H1 (cell line): ENCODE results near the gene RPL18A. TPM values are rescaled to one million over a fixed set of nuclear protein-coding genes. Genes with fewer than 3 reads are reported as not detected.

Experiments
- CTCF ChIA-PET: fragments of 300-600 bp; sonication (Branson Sonifier 250); formaldehyde crosslinking; loops from one replicate; lab custom pipeline; 2021; ENCODE audit not compliant: partially characterized antibody; lab: Charles Lee
- POLR2A ChIA-PET: fragments of 300-600 bp; sonication (Branson Sonifier 250); formaldehyde crosslinking; loops from one replicate; lab custom pipeline; 2021; ENCODE audit warnings: inconsistent platforms; ENCODE audit not compliant: partially characterized antibody; lab: Charles Lee
- DNase-seq, 2 experiments: peaks; one replicate each; pipeline versions ENCODE4 v3.0.0 to v3.0.0-alpha.2; 2010 to 2022; ENCODE audit warnings: low spot score in 2 of 2, low read depth in 1 of 2, mixed read lengths in 1 of 2
- FAIRE-seq: peaks from 2 replicates; lab custom pipeline; 2011; peaks lifted over from hg19 to GRCh38; lab: Jason Lieb, UNC
- H2AFZ ChIP-seq: 2 replicates; pipeline ENCODE4 v1.8.1; 2012; ENCODE audit warnings: low read length, inconsistent platforms
- H2AK5ac ChIP-seq: 2 replicates; pipeline ENCODE4 v1.6.1; 2013; ENCODE audit warnings: low read depth, low read length
- H2BK120ac ChIP-seq: replicated peaks from 2 replicates; pipeline ENCODE3; 2013; ENCODE audit warnings: low read depth, low read length, inconsistent platforms
- H2BK12ac ChIP-seq: 2 replicates; pipeline ENCODE4 v1.6.1; 2013; ENCODE audit warnings: low read depth, low read length
- H2BK15ac ChIP-seq: 2 replicates; pipeline ENCODE4 v1.6.1; 2013; ENCODE audit warnings: low read length
- H2BK20ac ChIP-seq: 2 replicates; pipeline ENCODE4 v1.6.1; 2013; ENCODE audit warnings: low read length
- H2BK5ac ChIP-seq: 2 replicates; pipeline ENCODE4 v1.6.1; 2013; ENCODE audit warnings: low read depth, low read length
- H3K14ac ChIP-seq: 2 replicates; pipeline ENCODE4 v1.6.1; 2013; ENCODE audit warnings: inconsistent platforms; ENCODE audit not compliant: insufficient read length
- H3K18ac ChIP-seq: 2 replicates; pipeline ENCODE4 v1.6.1; 2013; ENCODE audit warnings: low read length; ENCODE audit errors: extremely low read depth
- H3K23ac ChIP-seq: 2 replicates; pipeline ENCODE4 v1.6.1; 2013; ENCODE audit warnings: inconsistent platforms; ENCODE audit not compliant: insufficient read length
- H3K23me2 ChIP-seq: 2 replicates; pipeline ENCODE4 v1.6.1; 2013; ENCODE audit warnings: low read depth, low read length
- H3K27ac ChIP-seq: 2 replicates; pipeline ENCODE4 v1.6.1; 2011; ENCODE audit warnings: low read depth, low read length, inconsistent platforms
- H3K27me3 ChIP-seq, 4 experiments: replicated peaks in 1 of 4; 1 replicate in 1 of 4; 2 replicates in 3 of 4; pipeline versions ENCODE4 v1.6.1 to v1.8.1; 2011 to 2013; ENCODE audit warnings: low read length in 3 of 4, mild to moderate bottlenecking in 3 of 4, inconsistent platforms in 2 of 4, mixed read lengths in 2 of 4, moderate library complexity in 1 of 4; ENCODE audit not compliant: control insufficient read depth in 3 of 4, insufficient read depth in 3 of 4; ENCODE audit errors: extremely low read depth in 1 of 4
- H3K36me3 ChIP-seq, 4 experiments: 2 replicates each; pipeline versions ENCODE4 v1.6.1 to v1.8.1; 2011 to 2013; ENCODE audit warnings: mild to moderate bottlenecking in 4 of 4, low read length in 3 of 4, moderate library complexity in 2 of 4, control low read depth in 1 of 4, inconsistent platforms in 1 of 4; ENCODE audit not compliant: insufficient read depth in 4 of 4, control insufficient read depth in 2 of 4
- H3K4ac ChIP-seq: replicated peaks from 2 replicates; pipeline ENCODE3; 2013; ENCODE audit warnings: low read length, low read depth, mixed read lengths, inconsistent platforms; ENCODE audit not compliant: insufficient read length
- H3K4me1 ChIP-seq, 4 experiments: replicated peaks in 1 of 4; 1 replicate in 1 of 4; 2 replicates in 3 of 4; pipeline versions ENCODE4 v1.6.1 to v1.8.1; 2011 to 2013; ENCODE audit warnings: low read length in 3 of 4, inconsistent platforms in 2 of 4, mixed read lengths in 1 of 4; ENCODE audit not compliant: insufficient read depth in 4 of 4, control insufficient read depth in 3 of 4
- H3K4me2 ChIP-seq, 2 experiments: 2 replicates each; pipeline versions ENCODE4 v1.6.1 to v1.8.1; 2011 to 2013; ENCODE audit warnings: low read depth in 2 of 2, low read length in 2 of 2, control low read depth in 1 of 2, inconsistent platforms in 1 of 2, mild to moderate bottlenecking in 1 of 2; ENCODE audit not compliant: insufficient read depth in 1 of 2
- H3K4me3 ChIP-seq, 4 experiments: fragments of 200-600, 300-600 bp in 1 of 4; sonication (generic), shearing (Covaris generic), sonication (Bioruptor Twin) in 1 of 4; 2 replicates each; pipeline versions ENCODE4 v1.5.1 to v1.8.1; 2011 to 2016; ENCODE audit warnings: low read length in 4 of 4, low read depth in 3 of 4, control low read depth in 2 of 4, inconsistent platforms in 2 of 4, mild to moderate bottlenecking in 2 of 4, mixed read lengths in 1 of 4, moderate library complexity in 1 of 4; ENCODE audit not compliant: insufficient read depth in 2 of 4; ENCODE audit errors: extremely low read depth in 1 of 4
- H3K56ac ChIP-seq: replicated peaks from 2 replicates; pipeline ENCODE3; 2013; ENCODE audit warnings: low read depth, mild to moderate bottlenecking, mixed read lengths, low read length, inconsistent platforms; ENCODE audit not compliant: insufficient read length
- H3K79me1 ChIP-seq: 2 replicates; pipeline ENCODE4 v1.6.1; 2013; ENCODE audit warnings: low read depth, low read length, control low read depth
- H3K79me2 ChIP-seq, 2 experiments: 2 replicates each; pipeline versions ENCODE4 v1.6.1 to v1.8.1; 2012 to 2013; ENCODE audit warnings: low read length in 2 of 2, mild to moderate bottlenecking in 2 of 2, inconsistent platforms in 1 of 2; ENCODE audit not compliant: insufficient read depth in 2 of 2, control insufficient read depth in 1 of 2
- H3K9ac ChIP-seq, 4 experiments: replicated peaks in 1 of 4; 1 replicate in 1 of 4; 2 replicates in 3 of 4; pipeline versions ENCODE4 v1.6.1 to v1.8.1; 2011 to 2013; ENCODE audit warnings: low read depth in 3 of 4, low read length in 3 of 4, control low read depth in 2 of 4, mild to moderate bottlenecking in 2 of 4, moderate library complexity in 2 of 4, inconsistent platforms in 1 of 4; ENCODE audit errors: extremely low read depth in 1 of 4
- H3K9me3 ChIP-seq, 2 experiments: 2 replicates each; pipeline versions ENCODE4 v1.6.1 to v1.8.1; 2012 to 2013; ENCODE audit warnings: mild to moderate bottlenecking in 2 of 2, moderate library complexity in 2 of 2, control low read depth in 1 of 2, inconsistent platforms in 1 of 2, low read depth in 1 of 2, low read length in 1 of 2, mixed read lengths in 1 of 2; ENCODE audit not compliant: insufficient read depth in 2 of 2
- H4K20me1 ChIP-seq, 2 experiments: replicated peaks in 1 of 2; 2 replicates each; pipeline versions ENCODE3 to v1.8.1; 2011 to 2013; ENCODE audit warnings: inconsistent platforms in 2 of 2, low read length in 2 of 2, mild to moderate bottlenecking in 1 of 2; ENCODE audit not compliant: insufficient read depth in 2 of 2, control insufficient read depth in 1 of 2
- H4K5ac ChIP-seq: 2 replicates; pipeline ENCODE4 v1.6.1; 2013; ENCODE audit warnings: low read length, low read depth, mixed read lengths, inconsistent platforms; ENCODE audit not compliant: insufficient read length
- H4K8ac ChIP-seq: 2 replicates; pipeline ENCODE4 v1.8.0; 2013; ENCODE audit warnings: mild to moderate bottlenecking, moderate library complexity, low read length, inconsistent platforms; ENCODE audit not compliant: insufficient read depth; ENCODE audit errors: extremely low read depth
- H4K91ac ChIP-seq: replicated peaks from 2 replicates; pipeline ENCODE3; 2013; ENCODE audit warnings: low read length, mixed read lengths, inconsistent platforms; ENCODE audit not compliant: insufficient read length
- CREB1 ChIP-seq: IDR thresholded peaks from 2 replicates; pipeline ENCODE4 v1.6.1; 2012; ENCODE audit warnings: inconsistent platforms
- MAFK ChIP-seq: IDR thresholded peaks from 2 replicates; pipeline ENCODE4 v1.6.1; 2012; ENCODE audit warnings: low read depth, mild to moderate bottlenecking, improper control_type of control experiment, low read length
- RNF2 ChIP-seq: fragments of 200-900, 300-1000 bp; sonication (generic); IDR thresholded peaks from 2 replicates; pipeline ENCODE4 v1.7.1; 2016; ENCODE audit warnings: borderline replicate concordance, low read depth, mild to moderate bottlenecking, antibody characterized with exemption, low read length; ENCODE audit not compliant: poor library complexity, severe bottlenecking; ENCODE audit errors: missing control alignments
- WGBS, 2 experiments: shearing (Covaris generic) in 1 of 2; methylation state at CpG; one replicate each; pipeline versions ENCODE4 v1.1.6 to v1.1.7; 2013 to 2015; ENCODE audit warnings: low lambda C conversion rate in 2 of 2, mixed read lengths in 2 of 2, inconsistent platforms in 1 of 2, low coverage in 1 of 2, missing lambda C conversion rate in 1 of 2; ENCODE audit not compliant: insufficient replicate concordance in 2 of 2, insufficient coverage in 1 of 2, insufficient read length in 1 of 2; ENCODE audit errors: extremely low coverage in 1 of 2, missing lambda C conversion rate in 1 of 2; 5-methylcytosine and 5-hydroxymethylcytosine counted together
- polyA plus RNA-seq, 7 experiments: library from polyadenylated mRNA; depleted of rRNA in 3 of 7; stranded (reverse) in 5 of 7; unstranded in 2 of 7; fragments of >200 nt in 5 of 7; fragments of 200-250 nt in 2 of 7; gene quantifications; 1 replicate in 5 of 7; 2 replicates in 1 of 7; 4 replicates in 1 of 7; pipeline versions ENCODE4 v1.2.1 to v1.2.3, GENCODE V29; 2011 to 2013; ENCODE audit warnings: missing spikeins in 2 of 7, mixed read lengths in 2 of 7
- total RNA-seq: library from RNA; stranded (reverse); fragmentation: NEBNext Ultra II Directional; extraction: Animal tissue kit (Norgen Biotek cat#: 25700); gene quantifications from 2 replicates; pipeline ENCODE4 v1.2.1, GENCODE V29; 2021

RPL18A gene
- total and polyA plus RNA-seq, 2 of the 8 experiments (the other 6 are each of a cell fraction or from before 2014, with no cell fraction given): 2,749 to 3,938 TPM

GRCh38 chr19:17812099-17812498 is 47.6 kb upstream of the RPL18A start:
- Histone ChIP-seq H3K36me3 (no peaks in the 10 kb centered on the region), H2BK20ac (no peak overlapping the region), H4K91ac (no peak overlapping the region), H3K79me2 (no peaks in the 10 kb centered on the region), H2BK12ac (no peak overlapping the region), H3K27me3 (no peaks in the 10 kb centered on the region; a peak in 1 of 7 replicates), H3K14ac (no peak overlapping the region), H3K23ac (no peak overlapping the region), H2AFZ (no peak overlapping the region), H4K20me1 (peaks cover 0 to 1% of the 10 kb centered on the region in 2 experiments), H3K23me2 (no peaks in the 10 kb centered on the region), H3K4ac (no peak overlapping the region), H2BK5ac (no peak overlapping the region), H3K4me1 (no peaks in the 10 kb centered on the region), H3K9me3 (no peaks in the 10 kb centered on the region), H3K18ac (no peak overlapping the region), H3K4me3 (no peak overlapping the region), H3K9ac (no peak overlapping the region), H3K56ac (no peak overlapping the region), H3K79me1 (no peaks in the 10 kb centered on the region), H3K4me2 (no peak overlapping the region), H2AK5ac (no peak overlapping the region), H4K8ac (no peak overlapping the region), H4K5ac (no peak overlapping the region), H2BK15ac (no peak overlapping the region), H3K27ac (no peak overlapping the region), H2BK120ac (no peak overlapping the region)
- TF ChIP-seq CREB1: no peak
- TF ChIP-seq MAFK: no peak
- no peak for TF ChIP-seq RNF2
- CTCF ChIA-PET: interaction anchor here (1.1 kb wide), 3 partner anchors 9 to 18 kb away, joined by 3 read pairs; no protein-coding TSS in a partner anchor
- WGBS, 2 experiments: 86% methylated on average over 5 of the region's 5 CpGs; no CpG with 5 or more reads in 1 of the 2 experiments
- DNase-seq (no peak), FAIRE-seq (no peak)
- POLR2A ChIA-PET: interaction anchor here (0.8 to 3.1 kb wide), 4 partner anchors 8 to 48 kb away, joined by 4 to 10 read pairs (median 4); partner anchors contain the start of genes B3GNT3 and RPL18A
